ENCODE measurements around the gene CA5A.
"Not testable (repeated sequence)": the region's sequence is repeated elsewhere in the genome, so short reads cannot be mapped to it uniquely, and the experiment has no call there.

CA5A gene

GRCh38 chr16:87982581-87983041 is 46.3 kb upstream of the CA5A start:
- TF ChIP-seq POLR2AphosphoS5 (IDR thresholded peaks at IDR 0.05; ENCODE audit: low read depth) (no peak), SPI1 (IDR thresholded peaks at IDR 0.05; ENCODE audit: borderline replicate concordance, low read depth) (no peak), GABPA (IDR thresholded peaks at IDR 0.05; ENCODE audit: low read depth) (no peak), CTCF (IDR thresholded peaks at IDR 0.05; ENCODE audit: insufficient read depth, low read length) (no peak), REST (IDR thresholded peaks at IDR 0.05; ENCODE audit: insufficient replicate concordance, low read depth) (no peak)
- Histone ChIP-seq H3K4me3 (replicated peaks; ENCODE audit: insufficient read depth, low read length) (no peak overlapping the region), H3K27ac (replicated peaks) (no peak overlapping the region), H3K27me3 (ENCODE audit: insufficient read depth, poor library complexity, severe bottlenecking) (no peaks in the 10 kb centered on the region)
- no peak for DNase-seq (ENCODE audit: low read depth in 1 of 2, low spot score in 1 of 2)

- H3K4me3 ChIP-seq (replicated peaks; ENCODE audit: insufficient read depth, low read length) = not testable (repeated sequence)
These were observed 45.0 kb upstream of the CA5A start for GRCh38 chr16:87981376-87981775.

GRCh38 chr16:87979911-87980630 is 43.7 kb upstream of the CA5A start:
- not testable (repeated sequence) for H3K27me3 ChIP-seq (ENCODE audit: insufficient read depth, poor library complexity, severe bottlenecking); H3K4me3 ChIP-seq (replicated peaks; ENCODE audit: insufficient read depth, low read length); H3K27ac ChIP-seq (replicated peaks); DNase-seq (ENCODE audit: low read depth in 1 of 2, low spot score in 1 of 2)

More at GRCh38 chr16:87981376-87981775, 45.0 kb upstream of the CA5A start:
- not testable (repeated sequence) for DNase-seq (ENCODE audit: low read depth in 1 of 2, low spot score in 1 of 2); H3K27ac ChIP-seq (replicated peaks); H3K27me3 ChIP-seq (ENCODE audit: insufficient read depth, poor library complexity, severe bottlenecking)

GRCh38 chr16:87979352-87979751 is 43.0 kb upstream of the CA5A start:
- Histone ChIP-seq H3K4me3 (replicated peaks; ENCODE audit: insufficient read depth, low read length) (no peak overlapping the region), H3K27ac (replicated peaks) (no peak overlapping the region), H3K27me3 (ENCODE audit: insufficient read depth, poor library complexity, severe bottlenecking) (no peaks in the 10 kb centered on the region)
- TF ChIP-seq SPI1 (IDR thresholded peaks at IDR 0.05; ENCODE audit: borderline replicate concordance, low read depth) (no peak), GABPA (IDR thresholded peaks at IDR 0.05; ENCODE audit: low read depth) (no peak), POLR2AphosphoS5 (IDR thresholded peaks at IDR 0.05; ENCODE audit: low read depth) (no peak), REST (IDR thresholded peaks at IDR 0.05; ENCODE audit: insufficient replicate concordance, low read depth) (no peak), CTCF (IDR thresholded peaks at IDR 0.05; ENCODE audit: insufficient read depth, low read length) (no peak)
- DNase-seq (ENCODE audit: low read depth in 1 of 2, low spot score in 1 of 2) = no peak

GRCh38 chr16:87978127-87978526 is 41.8 kb upstream of the CA5A start:
- Histone ChIP-seq H3K27ac (replicated peaks) (no peak overlapping the region), H3K27me3 (ENCODE audit: insufficient read depth, poor library complexity, severe bottlenecking) (no peaks in the 10 kb centered on the region), H3K4me3 (replicated peaks; ENCODE audit: insufficient read depth, low read length) (no peak overlapping the region)
- TF ChIP-seq CTCF (IDR thresholded peaks at IDR 0.05; ENCODE audit: insufficient read depth, low read length) (no peak), GABPA (IDR thresholded peaks at IDR 0.05; ENCODE audit: low read depth) (no peak), POLR2AphosphoS5 (IDR thresholded peaks at IDR 0.05; ENCODE audit: low read depth) (no peak), SPI1 (IDR thresholded peaks at IDR 0.05; ENCODE audit: borderline replicate concordance, low read depth) (no peak), REST (IDR thresholded peaks at IDR 0.05; ENCODE audit: insufficient replicate concordance, low read depth) (no peak)
- no peak for DNase-seq (ENCODE audit: low read depth in 1 of 2, low spot score in 1 of 2)

Data from HL-60 (cell line).